Mesenchymal stem cell (in vitro differentiated cells and primary cell): ENCODE results near the gene CSNK1G3.

Experiments
- DNase-seq: peaks from one replicate; pipeline ENCODE4 v3.0.0-alpha.2; 2013
- H2AFZ ChIP-seq: one replicate; pipeline ENCODE4 v1.6.1; 2013; ENCODE audit warnings: low read depth, mild to moderate bottlenecking, control low read depth, inconsistent platforms, low read length, moderate library complexity
- H2AK5ac ChIP-seq: 2 replicates; pipeline ENCODE4 v1.6.1; 2013; ENCODE audit warnings: low read length, moderate library complexity, mild to moderate bottlenecking, inconsistent platforms; ENCODE audit not compliant: severe bottlenecking
- H2BK120ac ChIP-seq: one replicate; pipeline ENCODE4 v1.6.1; 2013; ENCODE audit warnings: low read depth, mild to moderate bottlenecking, inconsistent platforms, low read length, moderate library complexity
- H2BK12ac ChIP-seq, 2 experiments: one replicate each; pipeline ENCODE4 v1.6.1; 2013; ENCODE audit warnings: inconsistent platforms in 2 of 2, low read length in 2 of 2, mild to moderate bottlenecking in 2 of 2, moderate library complexity in 2 of 2, control low read depth in 1 of 2
- H2BK15ac ChIP-seq: one replicate; pipeline ENCODE4 v1.6.1; 2013; ENCODE audit warnings: mild to moderate bottlenecking, low read depth, inconsistent platforms; ENCODE audit not compliant: poor library complexity, severe bottlenecking
- H2BK5ac ChIP-seq: 2 replicates; pipeline ENCODE4 v1.6.1; 2013; ENCODE audit warnings: low read depth, mild to moderate bottlenecking, low read length, control low read depth, inconsistent platforms; ENCODE audit not compliant: poor library complexity, severe bottlenecking
- H3K14ac ChIP-seq, 2 experiments: one replicate each; pipeline ENCODE4 v1.6.1; 2013; ENCODE audit warnings: inconsistent platforms in 2 of 2, low read length in 2 of 2, control low read depth in 1 of 2, mild to moderate bottlenecking in 1 of 2, moderate library complexity in 1 of 2
- H3K18ac ChIP-seq, 2 experiments: one replicate each; pipeline ENCODE4 v1.6.1; 2013; ENCODE audit warnings: inconsistent platforms in 2 of 2, low read length in 2 of 2, control low read depth in 1 of 2, low read depth in 1 of 2, mild to moderate bottlenecking in 1 of 2
- H3K23ac ChIP-seq, 2 experiments: one replicate each; pipeline ENCODE4 v1.6.1; 2013; ENCODE audit warnings: inconsistent platforms in 2 of 2, low read length in 2 of 2, mild to moderate bottlenecking in 2 of 2, moderate library complexity in 2 of 2, control low read depth in 1 of 2
- H3K27ac ChIP-seq: 2 replicates; pipeline ENCODE4 v1.5.1; 2013; ENCODE audit warnings: mild to moderate bottlenecking, moderate library complexity, low read length, control low read depth, inconsistent platforms; ENCODE audit not compliant: poor library complexity, severe bottlenecking
- H3K27me3 ChIP-seq, 2 experiments: 2 replicates each; pipeline versions ENCODE4 v1.6.1 to v1.7.0; 2013; ENCODE audit warnings: low read length in 2 of 2, mild to moderate bottlenecking in 2 of 2, moderate library complexity in 2 of 2, control low read depth in 1 of 2, inconsistent platforms in 1 of 2; ENCODE audit not compliant: control insufficient read depth in 1 of 2, insufficient read depth in 1 of 2
- H3K36me3 ChIP-seq, 2 experiments: 2 replicates each; pipeline versions ENCODE4 v1.6.1 to v1.7.0; 2013; ENCODE audit warnings: low read length in 2 of 2, control low read depth in 1 of 2, inconsistent platforms in 1 of 2, low read depth in 1 of 2, mild to moderate bottlenecking in 1 of 2; ENCODE audit not compliant: insufficient read depth in 2 of 2, control insufficient read depth in 1 of 2
- H3K4ac ChIP-seq, 2 experiments: one replicate each; pipeline ENCODE4 v1.6.1; 2013; ENCODE audit warnings: inconsistent platforms in 2 of 2, low read length in 2 of 2, mild to moderate bottlenecking in 2 of 2, moderate library complexity in 2 of 2, control low read depth in 1 of 2, low read depth in 1 of 2
- H3K4me1 ChIP-seq: 2 replicates; pipeline ENCODE4 v1.6.1; 2013; ENCODE audit warnings: low read depth, low read length, control low read depth; ENCODE audit not compliant: control insufficient read depth, insufficient read depth
- H3K4me2 ChIP-seq: 2 replicates; pipeline ENCODE4 v1.6.1; 2013; ENCODE audit warnings: low read length, mild to moderate bottlenecking, inconsistent platforms; ENCODE audit not compliant: poor library complexity, severe bottlenecking
- H3K4me3 ChIP-seq, 2 experiments: 2 replicates each; pipeline versions ENCODE4 v1.5.1 to v1.7.0; 2013; ENCODE audit warnings: low read length in 2 of 2, mild to moderate bottlenecking in 2 of 2, control low read depth in 1 of 2, low read depth in 1 of 2; ENCODE audit not compliant: insufficient read depth in 1 of 2
- H3K79me1 ChIP-seq: replicated peaks from 2 replicates; pipeline ENCODE4 v1.6.1; 2013; ENCODE audit warnings: mild to moderate bottlenecking, control low read depth, low read length, inconsistent platforms; ENCODE audit not compliant: poor library complexity, severe bottlenecking
- H3K9ac ChIP-seq: 2 replicates; pipeline ENCODE4 v1.7.0; 2013; ENCODE audit warnings: mild to moderate bottlenecking, low read length, moderate library complexity
- H3K9me3 ChIP-seq: 2 replicates; pipeline ENCODE4 v1.7.0; 2013; ENCODE audit warnings: mild to moderate bottlenecking, low read length; ENCODE audit not compliant: control insufficient read depth
- H4K8ac ChIP-seq: one replicate; pipeline ENCODE4 v1.6.1; 2013; ENCODE audit warnings: inconsistent platforms, mild to moderate bottlenecking, low read length, moderate library complexity
- H4K91ac ChIP-seq: one replicate; pipeline ENCODE4 v1.6.1; 2013; ENCODE audit warnings: mild to moderate bottlenecking, low read length, inconsistent platforms
- WGBS: methylation state at CpG from one replicate; pipeline ENCODE4 v1.1.7; 2013; ENCODE audit warnings: mixed read lengths; 5-methylcytosine and 5-hydroxymethylcytosine counted together

Gene CSNK1G3

GRCh38 chr5:123561230-123561629, 49.3 kb downstream of the CSNK1G3 start:
- H3K23ac ChIP-seq: no peak overlapping the region

DNA sequence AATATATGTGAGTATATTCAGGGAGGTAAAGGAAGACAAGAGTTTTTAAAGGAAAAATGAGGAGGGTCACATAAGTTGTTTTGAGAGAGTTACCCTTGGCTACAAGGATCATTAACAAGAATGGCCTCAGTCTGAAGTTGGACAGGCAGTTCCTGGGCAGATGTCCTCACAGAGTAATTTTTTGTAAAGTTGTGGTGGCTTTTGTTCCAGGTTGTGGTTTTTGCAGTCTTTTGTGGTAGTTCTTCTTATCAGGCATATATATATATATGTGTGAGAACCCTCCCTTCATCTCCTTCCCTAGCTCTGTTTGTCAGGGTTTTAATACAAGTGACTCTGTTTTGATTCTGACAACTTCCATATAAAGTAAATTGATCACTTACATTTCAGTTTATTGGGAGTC, 60.0 kb downstream of the CSNK1G3 start:
- H4K91ac ChIP-seq: no peak overlapping the region
- no peak overlapping the region for H2AK5ac ChIP-seq
- no peak overlapping the region for H3K18ac ChIP-seq
- H2BK12ac ChIP-seq: no peak overlapping the region
- no peak overlapping the region for H3K14ac ChIP-seq
- H3K23ac ChIP-seq: no peak overlapping the region
- no peak overlapping the region for H3K4ac ChIP-seq
- no peak overlapping the region for H2BK15ac ChIP-seq
- H3K27me3 ChIP-seq: no peaks in the 10 kb centered on the region
- H4K8ac ChIP-seq: no peak overlapping the region
- no peak overlapping the region for H2BK120ac ChIP-seq
- H3K27ac ChIP-seq: no peak overlapping the region
- H3K9ac ChIP-seq: no peak overlapping the region
- H3K4me1 ChIP-seq: no peaks in the 10 kb centered on the region
- H3K9me3 ChIP-seq: no peaks in the 10 kb centered on the region
- peaks cover 3 to 24% of the 10 kb centered on the region in 2 experiments for H3K36me3 ChIP-seq
- H3K4me2 ChIP-seq: no peak overlapping the region
- peaks cover 20% of the 10 kb centered on the region for H3K79me1 ChIP-seq
- no peak overlapping the region for H2AFZ ChIP-seq
- no peak overlapping the region for H3K4me3 ChIP-seq
- no peak for DNase-seq
- no peak overlapping the region for H2BK5ac ChIP-seq

More at GRCh38 chr5:123561230-123561629, 49.3 kb downstream of the CSNK1G3 start:
- WGBS: 100% methylated on average over 1 of the region's 1 CpG
- Histone ChIP-seq H3K9ac (no peak overlapping the region), H2BK120ac (no peak overlapping the region), H2BK12ac (no peak overlapping the region), H4K8ac (no peak overlapping the region), H3K4me3 (no peak overlapping the region), H3K4me1 (no peaks in the 10 kb centered on the region), H3K14ac (no peak overlapping the region), H2BK15ac (no peak overlapping the region), H3K27ac (no peak overlapping the region), H2AK5ac (no peak overlapping the region), H3K9me3 (no peaks in the 10 kb centered on the region), H3K18ac (no peak overlapping the region), H2AFZ (no peak overlapping the region), H3K4me2 (no peak overlapping the region), H3K4ac (no peak overlapping the region), H3K79me1 (peaks cover 7% of the 10 kb centered on the region), H3K36me3 (peaks cover 0 to 25% of the 10 kb centered on the region in 2 experiments), H2BK5ac (no peak overlapping the region), H4K91ac (no peak overlapping the region), H3K27me3 (no peaks in the 10 kb centered on the region)
- peak; percentile 9 for DNase-seq

DNA sequence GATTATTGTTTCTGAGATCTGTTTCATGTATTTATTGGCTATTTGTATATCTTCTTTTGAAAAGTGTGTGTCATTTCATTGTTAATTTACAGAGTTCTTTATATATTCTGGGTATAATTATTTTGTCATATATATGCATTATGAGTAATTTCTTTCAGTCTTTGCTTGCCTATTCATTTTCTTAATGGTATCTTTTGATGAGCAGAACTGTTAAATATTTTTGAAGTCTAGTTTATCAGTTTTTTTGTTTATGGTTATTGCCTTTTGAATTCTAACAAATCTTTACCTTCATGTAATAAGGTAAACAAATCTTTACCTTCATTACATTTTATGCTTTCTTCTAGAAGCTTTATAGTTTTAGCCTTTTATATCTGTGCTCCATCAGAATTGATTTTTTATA, 66.4 kb downstream of the CSNK1G3 start:
- no peak for DNase-seq
- H3K4me1 ChIP-seq: no peaks in the 10 kb centered on the region
- no peak overlapping the region for H3K14ac ChIP-seq
- no peak overlapping the region for H2BK5ac ChIP-seq
- no peak overlapping the region for H3K9ac ChIP-seq
- H4K8ac ChIP-seq: no peak overlapping the region
- H3K27me3 ChIP-seq: no peaks in the 10 kb centered on the region
- H3K4me2 ChIP-seq: no peak overlapping the region
- no peaks in the 10 kb centered on the region for H3K9me3 ChIP-seq
- no peak overlapping the region for H3K4ac ChIP-seq
- peaks cover 5% of the 10 kb centered on the region for H3K79me1 ChIP-seq
- H4K91ac ChIP-seq: no peak overlapping the region
- no peak overlapping the region for H3K27ac ChIP-seq
- no peak overlapping the region for H2AFZ ChIP-seq
- no peak overlapping the region for H3K18ac ChIP-seq
- H2BK12ac ChIP-seq: no peak overlapping the region
- no peak overlapping the region for H2BK120ac ChIP-seq
- no peak overlapping the region for H2AK5ac ChIP-seq
- H2BK15ac ChIP-seq: no peak overlapping the region
- H3K4me3 ChIP-seq: no peak overlapping the region
- no peak overlapping the region for H3K23ac ChIP-seq
- peaks cover 3 to 43% of the 10 kb centered on the region in 2 experiments for H3K36me3 ChIP-seq

DNA sequence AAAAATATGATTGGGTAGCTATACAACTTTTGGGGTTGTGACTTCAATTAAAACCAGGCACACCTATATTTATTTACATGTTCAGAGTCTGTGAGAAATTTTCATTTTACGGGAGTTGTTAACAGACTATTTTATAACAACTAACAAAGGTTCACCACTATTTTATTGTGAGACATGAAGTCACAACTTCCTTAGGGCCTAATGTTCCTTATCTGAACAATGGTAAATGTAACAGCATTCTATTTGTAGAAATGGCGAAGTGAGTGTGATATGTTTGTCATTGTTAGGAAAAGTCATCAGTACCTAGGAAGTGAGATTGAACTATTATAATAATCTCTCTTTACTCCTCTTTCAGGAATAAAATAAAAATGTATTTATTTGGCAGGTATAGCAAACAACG, 67.4 kb downstream of the CSNK1G3 start:
- WGBS: no CpG with 5 or more reads among the region's 3 CpGs
- no peak overlapping the region for H4K91ac ChIP-seq
- H3K14ac ChIP-seq: no peak overlapping the region
- no peak overlapping the region for H3K4me3 ChIP-seq
- H2BK12ac ChIP-seq: no peak overlapping the region
- H2BK120ac ChIP-seq: no peak overlapping the region
- H3K4ac ChIP-seq: no peak overlapping the region
- no peak overlapping the region for H4K8ac ChIP-seq
- H2BK5ac ChIP-seq: no peak overlapping the region
- H3K36me3 ChIP-seq: peaks cover 5 to 46% of the 10 kb centered on the region in 2 experiments
- no peak overlapping the region for H3K27ac ChIP-seq
- H2BK15ac ChIP-seq: no peak overlapping the region
- no peak overlapping the region for H3K4me2 ChIP-seq
- DNase-seq: no peak
- H3K9ac ChIP-seq: no peak overlapping the region
- H3K79me1 ChIP-seq: peaks cover 6% of the 10 kb centered on the region
- no peaks in the 10 kb centered on the region for H3K27me3 ChIP-seq
- H2AK5ac ChIP-seq: no peak overlapping the region
- H2AFZ ChIP-seq: no peak overlapping the region
- no peaks in the 10 kb centered on the region for H3K9me3 ChIP-seq
- H3K18ac ChIP-seq: no peak overlapping the region
- H3K23ac ChIP-seq: no peak overlapping the region
- H3K4me1 ChIP-seq: no peaks in the 10 kb centered on the region
